ENCODE measurements around the gene PSMF1. TPM values are rescaled to one million over a fixed set of nuclear protein-coding genes. Genes with fewer than 3 reads are reported as not detected.

PSMF1 gene
- total and polyA plus RNA-seq, 9 of the 15 experiments (the other 6 are each of a cell fraction or from before 2014, with no cell fraction given) = 8.5 to 192 (median 33.2) TPM

DNA sequence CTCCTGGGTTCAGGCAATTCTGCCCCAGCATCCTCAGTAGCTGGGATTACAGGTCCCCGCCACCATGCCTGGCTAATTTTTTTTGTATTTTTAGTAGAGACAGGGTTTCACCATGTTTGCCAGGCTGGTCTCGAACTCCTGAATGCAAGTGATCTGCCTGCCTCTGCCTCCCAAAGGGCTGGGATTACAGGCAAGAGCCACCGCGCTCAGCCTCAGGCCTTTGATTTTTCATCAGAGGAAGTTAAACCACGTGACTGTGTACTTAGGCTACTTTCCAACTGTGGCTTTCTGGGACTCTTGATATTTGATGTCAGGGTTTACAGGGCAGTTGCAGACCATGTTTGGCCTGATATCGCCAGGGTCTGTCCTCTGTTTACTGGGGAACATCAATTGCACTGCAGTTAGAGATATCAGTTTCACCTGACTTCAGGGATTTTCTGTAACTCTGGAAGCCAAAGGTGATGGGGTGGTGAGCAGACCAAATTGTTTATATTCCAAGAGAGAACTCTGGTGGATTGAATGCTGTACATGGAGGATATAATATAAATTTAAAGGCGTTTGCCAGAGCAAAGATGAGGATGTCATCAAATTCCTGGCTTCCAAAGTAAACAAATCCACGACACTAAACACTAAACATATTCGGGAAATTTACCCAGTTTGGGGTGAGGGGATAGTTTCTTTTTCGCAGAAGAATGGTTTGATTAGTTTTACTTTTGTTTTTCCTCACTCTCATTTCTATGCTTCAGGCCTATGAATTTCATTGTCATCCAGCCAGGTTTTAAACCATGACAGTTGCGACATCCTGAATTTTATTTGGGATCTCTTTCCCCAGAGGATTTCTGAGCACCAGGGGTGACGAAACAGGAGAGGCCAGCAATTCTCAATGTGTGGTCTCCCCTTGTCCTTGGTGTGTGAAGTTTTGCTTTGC lies 4.2 kb downstream of the PSMF1 start (continued):
- TF ChIP-seq, protein P1, sequence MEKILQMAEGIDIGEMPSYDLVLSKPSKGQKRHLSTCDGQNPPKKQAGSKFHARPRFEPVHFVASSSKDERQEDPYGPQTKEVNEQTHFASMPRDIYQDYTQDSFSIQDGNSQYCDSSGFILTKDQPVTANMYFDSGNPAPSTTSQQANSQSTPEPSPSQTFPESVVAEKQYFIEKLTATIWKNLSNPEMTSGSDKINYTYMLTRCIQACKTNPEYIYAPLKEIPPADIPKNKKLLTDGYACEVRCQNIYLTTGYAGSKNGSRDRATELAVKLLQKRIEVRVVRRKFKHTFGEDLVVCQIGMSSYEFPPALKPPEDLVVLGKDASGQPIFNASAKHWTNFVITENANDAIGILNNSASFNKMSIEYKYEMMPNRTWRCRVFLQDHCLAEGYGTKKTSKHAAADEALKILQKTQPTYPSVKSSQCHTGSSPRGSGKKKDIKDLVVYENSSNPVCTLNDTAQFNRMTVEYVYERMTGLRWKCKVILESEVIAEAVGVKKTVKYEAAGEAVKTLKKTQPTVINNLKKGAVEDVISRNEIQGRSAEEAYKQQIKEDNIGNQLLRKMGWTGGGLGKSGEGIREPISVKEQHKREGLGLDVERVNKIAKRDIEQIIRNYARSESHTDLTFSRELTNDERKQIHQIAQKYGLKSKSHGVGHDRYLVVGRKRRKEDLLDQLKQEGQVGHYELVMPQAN (IDR thresholded peaks at IDR 0.05; ENCODE audit: borderline replicate concordance) = no peak
- no peak for TF ChIP-seq ZBED1 (IDR thresholded peaks at IDR 0.05)
- TF ChIP-seq, protein P2, sequence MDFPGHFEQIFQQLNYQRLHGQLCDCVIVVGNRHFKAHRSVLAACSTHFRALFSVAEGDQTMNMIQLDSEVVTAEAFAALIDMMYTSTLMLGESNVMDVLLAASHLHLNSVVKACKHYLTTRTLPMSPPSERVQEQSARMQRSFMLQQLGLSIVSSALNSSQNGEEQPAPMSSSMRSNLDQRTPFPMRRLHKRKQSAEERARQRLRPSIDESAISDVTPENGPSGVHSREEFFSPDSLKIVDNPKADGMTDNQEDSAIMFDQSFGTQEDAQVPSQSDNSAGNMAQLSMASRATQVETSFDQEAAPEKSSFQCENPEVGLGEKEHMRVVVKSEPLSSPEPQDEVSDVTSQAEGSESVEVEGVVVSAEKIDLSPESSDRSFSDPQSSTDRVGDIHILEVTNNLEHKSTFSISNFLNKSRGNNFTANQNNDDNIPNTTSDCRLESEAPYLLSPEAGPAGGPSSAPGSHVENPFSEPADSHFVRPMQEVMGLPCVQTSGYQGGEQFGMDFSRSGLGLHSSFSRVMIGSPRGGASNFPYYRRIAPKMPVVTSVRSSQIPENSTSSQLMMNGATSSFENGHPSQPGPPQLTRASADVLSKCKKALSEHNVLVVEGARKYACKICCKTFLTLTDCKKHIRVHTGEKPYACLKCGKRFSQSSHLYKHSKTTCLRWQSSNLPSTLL (IDR thresholded peaks at IDR 0.05) = no peak
- TF ChIP-seq, protein P3, sequence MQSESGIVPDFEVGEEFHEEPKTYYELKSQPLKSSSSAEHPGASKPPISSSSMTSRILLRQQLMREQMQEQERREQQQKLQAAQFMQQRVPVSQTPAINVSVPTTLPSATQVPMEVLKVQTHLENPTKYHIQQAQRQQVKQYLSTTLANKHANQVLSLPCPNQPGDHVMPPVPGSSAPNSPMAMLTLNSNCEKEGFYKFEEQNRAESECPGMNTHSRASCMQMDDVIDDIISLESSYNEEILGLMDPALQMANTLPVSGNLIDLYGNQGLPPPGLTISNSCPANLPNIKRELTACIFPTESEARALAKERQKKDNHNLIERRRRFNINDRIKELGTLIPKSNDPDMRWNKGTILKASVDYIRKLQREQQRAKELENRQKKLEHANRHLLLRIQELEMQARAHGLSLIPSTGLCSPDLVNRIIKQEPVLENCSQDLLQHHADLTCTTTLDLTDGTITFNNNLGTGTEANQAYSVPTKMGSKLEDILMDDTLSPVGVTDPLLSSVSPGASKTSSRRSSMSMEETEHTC (IDR thresholded peaks at IDR 0.05) = no peak
- TF ChIP-seq SMAD2 (IDR thresholded peaks at IDR 0.05; ENCODE audit: low read depth, low read length) = no peak
- TF ChIP-seq, protein P4, sequence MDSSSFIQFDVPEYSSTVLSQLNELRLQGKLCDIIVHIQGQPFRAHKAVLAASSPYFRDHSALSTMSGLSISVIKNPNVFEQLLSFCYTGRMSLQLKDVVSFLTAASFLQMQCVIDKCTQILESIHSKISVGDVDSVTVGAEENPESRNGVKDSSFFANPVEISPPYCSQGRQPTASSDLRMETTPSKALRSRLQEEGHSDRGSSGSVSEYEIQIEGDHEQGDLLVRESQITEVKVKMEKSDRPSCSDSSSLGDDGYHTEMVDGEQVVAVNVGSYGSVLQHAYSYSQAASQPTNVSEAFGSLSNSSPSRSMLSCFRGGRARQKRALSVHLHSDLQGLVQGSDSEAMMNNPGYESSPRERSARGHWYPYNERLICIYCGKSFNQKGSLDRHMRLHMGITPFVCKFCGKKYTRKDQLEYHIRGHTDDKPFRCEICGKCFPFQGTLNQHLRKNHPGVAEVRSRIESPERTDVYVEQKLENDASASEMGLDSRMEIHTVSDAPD (CRISPR knock-in tag; IDR thresholded peaks at IDR 0.05) = no peak
- TF ChIP-seq SAP30 (IDR thresholded peaks at IDR 0.05; ENCODE audit: borderline replicate concordance, insufficient read depth, low read depth, low read length, poor library complexity, severe bottlenecking) = no peak
- TF ChIP-seq ZNF778 (CRISPR knock-in tag; IDR thresholded peaks at IDR 0.05) = no peak
- no peak for TF ChIP-seq ZNF589 (CRISPR knock-in tag; IDR thresholded peaks at IDR 0.05; ENCODE audit: low read depth)
- 0 out of 2 replicates have a peak, but pooled peaks have one; percentile 3 for TF ChIP-seq JUND (IDR thresholded peaks at IDR 0.05; ENCODE audit: borderline replicate concordance, low read depth, low read length)
- TF ChIP-seq JUND (tag; IDR thresholded peaks at IDR 0.05; ENCODE audit: borderline replicate concordance, low read depth, low read length) = no peak; the same call in 2 of the 3 replicates
- TF ChIP-seq ARID1B (IDR thresholded peaks at IDR 0.05) = peak; percentile 82
- TF ChIP-seq CHD1 (IDR thresholded peaks at IDR 0.05; ENCODE audit: low read length) = no peak
- no peak for TF ChIP-seq POU5F1 (IDR thresholded peaks at IDR 0.05; ENCODE audit: borderline replicate concordance, low read depth, low read length, partially characterized antibody)
- TF ChIP-seq NFRKB (IDR thresholded peaks at IDR 0.05; ENCODE audit: low read depth) = no peak
- no peak for TF ChIP-seq NFYB (IDR thresholded peaks at IDR 0.05; ENCODE audit: extremely low read depth, insufficient read length)
- no peak for TF ChIP-seq HNRNPUL1 (IDR thresholded peaks at IDR 0.05; ENCODE audit: low read length)
- TF ChIP-seq, protein P5, sequence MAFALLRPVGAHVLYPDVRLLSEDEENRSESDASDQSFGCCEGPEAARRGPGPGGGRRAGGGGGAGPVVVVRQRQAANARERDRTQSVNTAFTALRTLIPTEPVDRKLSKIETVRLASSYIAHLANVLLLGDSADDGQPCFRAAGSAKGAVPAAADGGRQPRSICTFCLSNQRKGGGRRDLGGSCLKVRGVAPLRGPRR (CRISPR knock-in tag; IDR thresholded peaks at IDR 0.05) = no peak
- TF ChIP-seq JUNB (CRISPR knock-in tag; conservative IDR thresholded peaks at IDR 0.05) = no peak
- no peak for TF ChIP-seq ASH1L (IDR thresholded peaks at IDR 0.05; ENCODE audit: borderline replicate concordance, low read depth, partially characterized antibody)
